ENCODE data around the gene SYNDIG1.

Gene SYNDIG1

GRCh38 chr20:24473435-24474223 is 4.2 kb downstream of the SYNDIG1 start:
- DNase-seq: no peak

- no peak for DNase-seq
Observed at GRCh38 chr20:24477831-24478547, 8.6 kb downstream of the SYNDIG1 start.

GRCh38 chr20:24478584-24478983 is 9.2 kb downstream of the SYNDIG1 start:
- no peak for DNase-seq

- no peak for DNase-seq
Observed at GRCh38 chr20:24479106-24479505, 9.7 kb downstream of the SYNDIG1 start.

GRCh38 chr20:24479595-24479994 is 10.2 kb downstream of the SYNDIG1 start:
- no peak for DNase-seq

- DNase-seq: no peak
Observed at GRCh38 chr20:24480509-24480908, 11.1 kb downstream of the SYNDIG1 start.

GRCh38 chr20:24481173-24481572 is 11.7 kb downstream of the SYNDIG1 start:
- no peak for DNase-seq

GRCh38 chr20:24483435-24484080 is 14.1 kb downstream of the SYNDIG1 start:
- no peak for DNase-seq

- DNase-seq: no peak
Observed at GRCh38 chr20:24484081-24484450, 14.6 kb downstream of the SYNDIG1 start.

GRCh38 chr20:24485981-24486380 is 16.6 kb downstream of the SYNDIG1 start:
- no peak for DNase-seq

- DNase-seq: no peak
Observed at GRCh38 chr20:24487240-24487639, 17.8 kb downstream of the SYNDIG1 start.

GRCh38 chr20:24487648-24488047 is 18.2 kb downstream of the SYNDIG1 start:
- DNase-seq: no peak

- no peak for DNase-seq
Observed at GRCh38 chr20:24488064-24488799, 18.8 kb downstream of the SYNDIG1 start.

- no peak for DNase-seq
Observed at GRCh38 chr20:24488800-24489175, 19.4 kb downstream of the SYNDIG1 start.

GRCh38 chr20:24489193-24489592 is 19.8 kb downstream of the SYNDIG1 start:
- no peak for DNase-seq

- DNase-seq: no peak
Observed at GRCh38 chr20:24489631-24490260, 20.3 kb downstream of the SYNDIG1 start.

GRCh38 chr20:24490598-24490997 is 21.2 kb downstream of the SYNDIG1 start:
- DNase-seq: no peak

- peak; percentile 36 for DNase-seq
Observed at GRCh38 chr20:24491041-24491756, 21.8 kb downstream of the SYNDIG1 start.

GRCh38 chr20:24492031-24492607 is 22.7 kb downstream of the SYNDIG1 start:
- DNase-seq: no peak

GRCh38 chr20:24492698-24493097 is 23.3 kb downstream of the SYNDIG1 start:
- no peak for DNase-seq

- no peak for DNase-seq
Observed at GRCh38 chr20:24493181-24493580, 23.8 kb downstream of the SYNDIG1 start.
